ENCODE data around the gene RBM27. TPM values are rescaled to one million over a fixed set of nuclear protein-coding genes. Genes with fewer than 3 reads are reported as not detected.

RBM27 gene
- total and polyA plus RNA-seq, 2 of the 4 experiments (the other 2 are of a cell fraction): 7.7 to 19.2 TPM

DNA sequence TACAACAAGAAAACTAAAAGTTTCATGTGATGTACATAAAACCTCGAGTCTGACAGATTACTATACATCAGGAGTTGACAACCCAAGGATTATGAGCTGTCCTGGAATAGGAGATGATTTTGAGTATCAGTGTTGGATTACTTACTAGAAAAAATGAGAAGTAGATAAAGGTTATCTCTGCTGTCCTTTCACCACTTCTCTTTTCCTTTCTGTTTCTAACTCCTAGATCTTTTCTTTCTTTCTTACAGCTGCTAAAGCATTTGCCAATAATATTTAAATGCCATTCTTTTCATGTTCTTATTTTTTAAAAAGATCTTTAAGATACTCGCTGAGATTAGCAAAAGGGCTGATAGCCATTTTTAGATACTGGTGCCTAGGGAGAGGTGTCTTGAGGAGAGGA lies 14.8 kb downstream of the RBM27 start:
- BruUV-seq (replicated peaks): no TSS peak
- POLR2A ChIA-PET (ENCODE audit: unreplicated experiment): no interaction called here
- no peaks in the 10 kb centered on the region for H3K27me3 ChIP-seq (ENCODE audit: control insufficient read depth, insufficient read depth, low read length)

More for the DNA sequence above, 14.8 kb downstream of the RBM27 start:
- H2BK5ac ChIP-seq (ENCODE audit: low read depth, low read length, poor library complexity, severe bottlenecking): no peak overlapping the region
- H4K20me1 ChIP-seq (ENCODE audit: insufficient read depth, low read length): peaks cover 28% of the 10 kb centered on the region
- no peak overlapping the region for H3K23ac ChIP-seq (ENCODE audit: low read depth, low read length)
- no peak overlapping the region for H3K56ac ChIP-seq (ENCODE audit: extremely low read depth, insufficient read depth, low read length)
- no peak overlapping the region for H4K5ac ChIP-seq (ENCODE audit: low read depth, low read length)
- H3K27ac ChIP-seq (ENCODE audit: insufficient read depth, low read length): no peak overlapping the region
- DNase-seq: no peak
- H2AK5ac ChIP-seq (ENCODE audit: low read depth, low read length): no peak overlapping the region
- intact Hi-C loops (cut with micrococcal nuclease): no loop called here
- CTCF ChIA-PET: no interaction called here
- WGBS, 2 experiments (ENCODE audit: extremely low coverage in 2 of 2, insufficient read length in 1 of 2): no CpG with 5 or more reads among the region's 2 CpGs
- H3K4me3 ChIP-seq (ENCODE audit: insufficient read depth, low read depth, low read length): no peak overlapping the region
- no peak overlapping the region for H4K8ac ChIP-seq (ENCODE audit: low read depth in 2 of 2, low read length in 2 of 2)
- no peak overlapping the region for H2AK9ac ChIP-seq (replicated peaks; ENCODE audit: low read depth, low read length, poor library complexity)
- H3K9me1 ChIP-seq (ENCODE audit: insufficient read depth, low read length): no peaks in the 10 kb centered on the region
- H2BK20ac ChIP-seq (ENCODE audit: low read depth, low read length): no peak overlapping the region
- no peak overlapping the region for H4K91ac ChIP-seq (ENCODE audit: insufficient read depth, low read depth, low read length)
- H2AFZ ChIP-seq (replicated peaks; ENCODE audit: low read length, poor library complexity): no peak overlapping the region
- H3K4me2 ChIP-seq (ENCODE audit: low read depth, low read length): no peak overlapping the region
- in situ Hi-C loops (cut with MboI; ENCODE audit: low sequenced_read_pairs): no loop called here
- 0 out of 2 replicates have a peak, but pooled peaks cover 2% of the 10 kb centered on the region for H3K4me1 ChIP-seq (ENCODE audit: control insufficient read depth, insufficient read depth, low read length)
- TF ChIP-seq CEBPB (IDR thresholded peaks at IDR 0.05; ENCODE audit: low read depth, low read length) (no peak), SMC3 (IDR thresholded peaks at IDR 0.05; ENCODE audit: low read depth, low read length) (no peak)
- no peak overlapping the region for H3K9ac ChIP-seq (ENCODE audit: low read depth, low read length)
- no peak overlapping the region for H3K14ac ChIP-seq (replicated peaks; ENCODE audit: low read depth, low read length)
- H3K18ac ChIP-seq (ENCODE audit: low read depth, low read length): no peak overlapping the region
- H3K36me3 ChIP-seq (ENCODE audit: control insufficient read depth, insufficient read depth, low read length): 0 out of 2 replicates have a peak, but pooled peaks cover 2% of the 10 kb centered on the region
- dilution Hi-C loops (cut with HindIII; ENCODE audit: low sequenced_read_pairs, unreplicated experiment): no loop called here
- no peak for ATAC-seq (ENCODE audit: low read depth)
- H3K9me3 ChIP-seq (ENCODE audit: control insufficient read depth, insufficient read depth, low read length): no peaks in the 10 kb centered on the region
- H2BK15ac ChIP-seq (ENCODE audit: low read depth, low read length): no peak overlapping the region
- H2BK120ac ChIP-seq (ENCODE audit: low read depth, low read length): no peak overlapping the region
- H3K4ac ChIP-seq (ENCODE audit: low read depth, low read length): no peak overlapping the region
- peaks cover 16 to 46% of the 10 kb centered on the region in 2 experiments for H3K79me1 ChIP-seq (ENCODE audit: low read depth in 1 of 2, low read length in 2 of 2)

Measured in IMR-90 (cell line).